Measurements from ENCODE around the gene GID8. TPM values are rescaled to one million over a fixed set of nuclear protein-coding genes. Genes with fewer than 3 reads are reported as not detected.

The GID8 gene
- total and polyA plus RNA-seq, 2 donors (not counting 3 experiments of a cell fraction or from before 2014, with no cell fraction given), result 25.3 to 34.6 TPM

GRCh38 chr20:62975251-62975760 is 37.4 kb downstream of the GID8 start:
- no TSS peak for BruUV-seq (replicated peaks)
- Histone ChIP-seq H3K9me3 (replicated peaks; ENCODE audit: control insufficient read depth, insufficient read depth, low read length) (no peaks in the 10 kb centered on the region), H3K36me3 (ENCODE audit: control insufficient read depth in 2 of 2, extremely low read depth in 1 of 2, insufficient read depth in 2 of 2, low read length in 2 of 2) (no peaks in the 10 kb centered on the region), H3K27me3 (ENCODE audit: control insufficient read depth in 2 of 2, insufficient read depth in 2 of 2, low read length in 2 of 2) (peaks cover 38 to 43% of the 10 kb centered on the region in 2 experiments), H3K27ac (ENCODE audit: insufficient read depth, low read depth, low read length) (no peak overlapping the region), H2AFZ (ENCODE audit: low read depth, low read length) (no peak overlapping the region), H3K9me1 (replicated peaks; ENCODE audit: control insufficient read depth, extremely low read depth, insufficient read depth, low read length) (no peaks in the 10 kb centered on the region), H3K4me1 (ENCODE audit: control insufficient read depth, extremely low read depth, insufficient read depth, low read length) (no peaks in the 10 kb centered on the region), H3K4me3 (replicated peaks in 1 of 3; ENCODE audit: insufficient read depth in 1 of 3, low read depth in 1 of 3, low read length in 3 of 3) (no peak overlapping the region), H3K9ac (replicated peaks; ENCODE audit: extremely low read depth, insufficient read depth, low read length) (no peak overlapping the region), H4K20me1 (replicated peaks; ENCODE audit: control insufficient read depth, extremely low read depth, insufficient read depth, low read length) (no peaks in the 10 kb centered on the region), H3K79me2 (ENCODE audit: control insufficient read depth, insufficient read depth, low read length) (no peaks in the 10 kb centered on the region), H3K4me2 (ENCODE audit: insufficient read depth, low read length) (no peak overlapping the region)
- DNase-seq (ENCODE audit: low read depth, low spot score), result no peak
- ChIA-PET CTCF (interaction anchor here (1.0 to 1.2 kb wide), 3 partner anchors 15 to 100 kb away, joined by 3 to 6 read pairs (median 5); no protein-coding TSS in a partner anchor), POLR2A (no interaction called here)
- TF ChIP-seq MAX (IDR thresholded peaks at IDR 0.05; ENCODE audit: insufficient read depth, insufficient read length) (no peak), CTCF (IDR thresholded peaks at IDR 0.05; ENCODE audit: extremely low read depth in 1 of 2, insufficient read depth in 1 of 2, low read depth in 1 of 2, low read length in 2 of 2) (no peak), GATA2 (IDR thresholded peaks at IDR 0.05; ENCODE audit: insufficient read depth, insufficient read length, low read depth, low read length) (no peak), POLR2A (IDR thresholded peaks at IDR 0.05; ENCODE audit: low read depth, low read length) (no peak), POLR2AphosphoS5 (IDR thresholded peaks at IDR 0.05; ENCODE audit: insufficient read depth, low read depth, low read length) (no peak), MYC (IDR thresholded peaks at IDR 0.05; ENCODE audit: low read depth, low read length) (no peak), EZH2 (IDR thresholded peaks at IDR 0.05; ENCODE audit: borderline replicate concordance, low read depth, low read length, severe bottlenecking) (no peak), FOS (IDR thresholded peaks at IDR 0.05; ENCODE audit: borderline replicate concordance, insufficient read depth, low read length) (no peak), JUN (IDR thresholded peaks at IDR 0.05; ENCODE audit: borderline replicate concordance, insufficient read depth, insufficient read length, low read depth) (no peak)
- intact Hi-C loops (cut with micrococcal nuclease), result no loop called here
- no peak for FAIRE-seq
- dilution Hi-C loops (cut with MboI; ENCODE audit: extremely low pct_ligation_motif_present, low sequenced_read_pairs), result no loop called here
